Naive thymus-derived CD4-positive, alpha-beta T cell (primary cell): ENCODE data around the gene LTO1. TPM values are rescaled to one million over a fixed set of nuclear protein-coding genes. Genes with fewer than 3 reads are reported as not detected.

Source experiments
- ATAC-seq: fragments of 150-1000 bp; cut with Tn5 transposase; 2 replicates; pipeline ENCODE4 v1.10.0; 2021; ENCODE audit warnings: mild to moderate bottlenecking, moderate library complexity
- CTCF ChIA-PET: fragments of 350-600 bp; sonication (Branson Sonifier 250); formaldehyde crosslinking; loops from one replicate; lab custom pipeline; 2021; ENCODE audit warnings: antibody characterized with exemption; lab: Charles Lee
- POLR2A ChIA-PET: fragments of 350-600 bp; sonication (Branson Sonifier 250); formaldehyde crosslinking; loops from one replicate; lab custom pipeline; 2021; ENCODE audit warnings: antibody characterized with exemption, inconsistent platforms; lab: Charles Lee
- DNase-seq, 9 donors: peaks; one replicate each; pipeline versions ENCODE4 v3.0.0 to v3.0.0-alpha.2; 2020 to 2022; ENCODE audit warnings: mixed read lengths in 1 of 9
- H3K27ac ChIP-seq: one replicate; pipeline ENCODE4 v1.7.0; 2013; ENCODE audit warnings: mild to moderate bottlenecking, low read depth, low read length, moderate library complexity
- H3K27me3 ChIP-seq, 2 donors: one replicate each; pipeline ENCODE4 v1.7.0; 2013; ENCODE audit warnings: low read length in 2 of 2, mild to moderate bottlenecking in 2 of 2, moderate library complexity in 2 of 2; ENCODE audit not compliant: control insufficient read depth in 2 of 2, insufficient read depth in 2 of 2
- H3K36me3 ChIP-seq, 3 experiments: 1 replicate in 2 of 3; 2 replicates in 1 of 3; pipeline ENCODE4 v1.7.0; 2013; ENCODE audit warnings: low read length in 3 of 3, mild to moderate bottlenecking in 3 of 3, moderate library complexity in 1 of 3; ENCODE audit not compliant: insufficient read depth in 3 of 3, control insufficient read depth in 2 of 3
- H3K4me1 ChIP-seq, 2 donors: one replicate each; pipeline ENCODE4 v1.7.0; 2013; ENCODE audit warnings: low read length in 2 of 2, mild to moderate bottlenecking in 2 of 2, moderate library complexity in 1 of 2; ENCODE audit not compliant: control insufficient read depth in 2 of 2, insufficient read depth in 2 of 2
- H3K4me3 ChIP-seq: 2 replicates; pipeline ENCODE4 v1.7.0; 2013; ENCODE audit warnings: mild to moderate bottlenecking, low read length
- H3K9me3 ChIP-seq, 3 experiments: 1 replicate in 2 of 3; 2 replicates in 1 of 3; pipeline ENCODE4 v1.7.0; 2013; ENCODE audit warnings: low read length in 3 of 3; ENCODE audit not compliant: control insufficient read depth in 2 of 3
- H3K27ac Mint-ChIP-seq, 9 donors: one replicate each; pipeline ENCODE4 v1.8.0; 2020 to 2022; ENCODE audit warnings: mixed read lengths in 9 of 9, mild to moderate bottlenecking in 8 of 9, moderate library complexity in 5 of 9, inconsistent platforms in 2 of 9
- H3K27me3 Mint-ChIP-seq, 5 donors: one replicate each; pipeline ENCODE4 v1.8.0; 2021 to 2022; ENCODE audit warnings: mixed read lengths in 5 of 5, mild to moderate bottlenecking in 1 of 5
- H3K36me3 Mint-ChIP-seq, 5 donors: one replicate each; pipeline ENCODE4 v1.8.0; 2020 to 2022; ENCODE audit warnings: mixed read lengths in 5 of 5, mild to moderate bottlenecking in 3 of 5, inconsistent platforms in 1 of 5
- H3K4me1 Mint-ChIP-seq, 7 donors: one replicate each; pipeline ENCODE4 v1.8.0; 2020 to 2022; ENCODE audit warnings: mixed read lengths in 7 of 7, mild to moderate bottlenecking in 3 of 7, inconsistent platforms in 1 of 7
- H3K4me3 Mint-ChIP-seq, 10 donors: one replicate each; pipeline ENCODE4 v1.8.0; 2020 to 2022; ENCODE audit warnings: mild to moderate bottlenecking in 10 of 10, mixed read lengths in 10 of 10, moderate library complexity in 6 of 10, inconsistent platforms in 2 of 10
- H3K9me3 Mint-ChIP-seq, 11 donors: one replicate each; pipeline ENCODE4 v1.8.0; 2020 to 2022; ENCODE audit warnings: mixed read lengths in 11 of 11, mild to moderate bottlenecking in 4 of 11, inconsistent platforms in 1 of 11, moderate library complexity in 1 of 11
- intact Hi-C, 2 donors: fragments of 100-400 bp; cut with micrococcal nuclease; formaldehyde crosslinking; loops; one replicate each; pipeline ENCODE4 v1.15.1; 2023
- polyA plus RNA-seq, 2 donors: library from polyadenylated mRNA; unstranded; fragments of 300-500 nt; fragmentation: Illumina TruSeq; gene quantifications; one replicate each; pipeline ENCODE4 v1.2.3, GENCODE V29; 2021
- total RNA-seq, 6 experiments: library from RNA in 5 of 6; stranded (reverse) in 5 of 6; gene quantifications; 1 replicate in 5 of 6; 2 replicates in 1 of 6; pipeline ENCODE4 v1.2.3 and lab custom pipeline; 2021 to 2026

The LTO1 gene
- total and polyA plus RNA-seq, 7 experiments from 2014 or later: 19.1 to 75.6 (median 33.4) TPM

GRCh38 chr11:69662806-69663205 is 12.3 kb downstream of the LTO1 start:
- H3K36me3 Mint-ChIP-seq: peaks cover 0 to 32% (median 4%) of the 10 kb centered on the region in 5 donors
- ATAC-seq: no peak
- no peak for DNase-seq

GRCh38 chr11:69662021-69662698 is 13.0 kb downstream of the LTO1 start:
- DNase-seq (no peak), ATAC-seq (peak; percentile 60)
- CTCF ChIA-PET: no interaction called here
- H3K4me1 Mint-ChIP-seq: peaks cover 0 to 5% (median 0%) of the 10 kb centered on the region in 7 donors
- Histone ChIP-seq H3K36me3 (peaks cover 0 to 56% (median 1%) of the 10 kb centered on the region in 3 experiments), H3K27ac (no peak overlapping the region), H3K4me1 (no peaks in the 10 kb centered on the region), H3K9me3 (no peaks in the 10 kb centered on the region), H3K27me3 (no peaks in the 10 kb centered on the region), H3K4me3 (no peak overlapping the region)
- H3K9me3 Mint-ChIP-seq: no peaks in the 10 kb centered on the region
- H3K27ac Mint-ChIP-seq: peak overlapping the region in 1 of 9 donors; percentile 40
- no peaks in the 10 kb centered on the region for H3K27me3 Mint-ChIP-seq
- POLR2A ChIA-PET: no interaction called here
- peaks cover 0 to 25% (median 0%) of the 10 kb centered on the region in 5 donors for H3K36me3 Mint-ChIP-seq
- no peak overlapping the region for H3K4me3 Mint-ChIP-seq
- intact Hi-C loops: no loop called here

More at GRCh38 chr11:69662806-69663205, 12.3 kb downstream of the LTO1 start:
- intact Hi-C loops: no loop called here
- Histone ChIP-seq H3K27me3 (no peaks in the 10 kb centered on the region), H3K36me3 (peaks cover 0 to 62% (median 4%) of the 10 kb centered on the region in 3 experiments), H3K4me1 (no peaks in the 10 kb centered on the region), H3K27ac (no peak overlapping the region), H3K4me3 (no peak overlapping the region), H3K9me3 (no peaks in the 10 kb centered on the region)
- H3K9me3 Mint-ChIP-seq: no peaks in the 10 kb centered on the region
- ChIA-PET CTCF (no interaction called here), POLR2A (no interaction called here)
- H3K4me3 Mint-ChIP-seq: no peak overlapping the region
- H3K4me1 Mint-ChIP-seq: peaks cover 0 to 11% (median 0%) of the 10 kb centered on the region in 7 donors
- H3K27ac Mint-ChIP-seq: no peak overlapping the region
- no peaks in the 10 kb centered on the region for H3K27me3 Mint-ChIP-seq

GRCh38 chr11:69661413-69661715 is 13.8 kb downstream of the LTO1 start:
- H3K27me3 Mint-ChIP-seq: no peaks in the 10 kb centered on the region
- H3K4me3 Mint-ChIP-seq: no peak overlapping the region
- peaks cover 0 to 48% (median 0%) of the 10 kb centered on the region in 3 experiments for H3K36me3 ChIP-seq
- H3K4me1 Mint-ChIP-seq: peaks cover 0 to 5% (median 0%) of the 10 kb centered on the region in 7 donors
- CTCF ChIA-PET: no interaction called here
- intact Hi-C loops: no loop called here
- peaks cover 0 to 25% (median 0%) of the 10 kb centered on the region in 5 donors for H3K36me3 Mint-ChIP-seq
- no peaks in the 10 kb centered on the region for H3K9me3 ChIP-seq
- no peak for ATAC-seq
- no peaks in the 10 kb centered on the region for H3K4me1 ChIP-seq
- POLR2A ChIA-PET: no interaction called here
- no peak overlapping the region for H3K4me3 ChIP-seq
- H3K27me3 ChIP-seq: no peaks in the 10 kb centered on the region
- no peaks in the 10 kb centered on the region for H3K9me3 Mint-ChIP-seq
- DNase-seq: no peak
- no peak overlapping the region for H3K27ac Mint-ChIP-seq
- no peak overlapping the region for H3K27ac ChIP-seq

GRCh38 chr11:69660001-69660500 is 15.1 kb downstream of the LTO1 start:
- no peak for ATAC-seq
- Histone ChIP-seq H3K4me3 (no peak overlapping the region), H3K27me3 (no peaks in the 10 kb centered on the region), H3K36me3 (peaks cover 0 to 37% (median 0%) of the 10 kb centered on the region in 3 experiments), H3K4me1 (no peaks in the 10 kb centered on the region), H3K9me3 (no peaks in the 10 kb centered on the region), H3K27ac (no peak overlapping the region)
- no peak for DNase-seq
- H3K27ac Mint-ChIP-seq: no peak overlapping the region
- H3K36me3 Mint-ChIP-seq: peaks cover 0 to 15% (median 0%) of the 10 kb centered on the region in 5 donors
- intact Hi-C loops: no loop called here
- H3K4me3 Mint-ChIP-seq: no peak overlapping the region
- no peaks in the 10 kb centered on the region for H3K9me3 Mint-ChIP-seq
- peaks cover 0 to 4% (median 0%) of the 10 kb centered on the region in 7 donors for H3K4me1 Mint-ChIP-seq
- ChIA-PET POLR2A (no interaction called here), CTCF (interaction anchor here (0.9 kb wide), 1 partner anchor 11 kb away, joined by 3 read pairs; no protein-coding TSS in a partner anchor)
- H3K27me3 Mint-ChIP-seq: no peaks in the 10 kb centered on the region

- H3K27me3 ChIP-seq: no peaks in the 10 kb centered on the region
- no peak overlapping the region for H3K4me3 Mint-ChIP-seq
- no peak overlapping the region for H3K27ac ChIP-seq
- no peaks in the 10 kb centered on the region for H3K9me3 Mint-ChIP-seq
- ATAC-seq: no peak
- CTCF ChIA-PET: interaction anchor here (0.9 kb wide), 1 partner anchor 11 kb away, joined by 3 read pairs; no protein-coding TSS in a partner anchor
- H3K9me3 ChIP-seq: no peaks in the 10 kb centered on the region
- intact Hi-C loops: no loop called here
- H3K27ac Mint-ChIP-seq: no peak overlapping the region
- DNase-seq: no peak
- H3K4me1 Mint-ChIP-seq: peaks cover 0 to 2% (median 0%) of the 10 kb centered on the region in 7 donors
- H3K4me3 ChIP-seq: no peak overlapping the region
- H3K4me1 ChIP-seq: no peaks in the 10 kb centered on the region
- POLR2A ChIA-PET: no interaction called here
- peaks cover 0 to 32% (median 0%) of the 10 kb centered on the region in 3 experiments for H3K36me3 ChIP-seq
- H3K27me3 Mint-ChIP-seq: no peaks in the 10 kb centered on the region
- peaks cover 0 to 10% (median 0%) of the 10 kb centered on the region in 5 donors for H3K36me3 Mint-ChIP-seq
These were observed 15.6 kb downstream of the LTO1 start for GRCh38 chr11:69659591-69659990.

- DNase-seq: no peak
- Histone ChIP-seq H3K27ac (no peak overlapping the region), H3K9me3 (no peaks in the 10 kb centered on the region), H3K4me3 (no peak overlapping the region), H3K36me3 (peaks cover 0 to 25% (median 0%) of the 10 kb centered on the region in 3 experiments), H3K4me1 (no peaks in the 10 kb centered on the region), H3K27me3 (no peaks in the 10 kb centered on the region)
- ChIA-PET CTCF (interaction anchor here (1.0 kb wide), 1 partner anchor 11 kb away, joined by 3 read pairs; no protein-coding TSS in a partner anchor), POLR2A (no interaction called here)
- Mint-ChIP-seq H3K27ac (peak overlapping the region in 1 of 9 donors; percentile 25), H3K9me3 (no peaks in the 10 kb centered on the region), H3K27me3 (no peaks in the 10 kb centered on the region), H3K4me3 (no peak overlapping the region), H3K4me1 (peaks cover 0 to 2% (median 0%) of the 10 kb centered on the region in 7 donors), H3K36me3 (peaks cover 0 to 8% (median 0%) of the 10 kb centered on the region in 5 donors)
- ATAC-seq: no peak
- intact Hi-C loops: no loop called here
These were observed 16.3 kb downstream of the LTO1 start for GRCh38 chr11:69658626-69659450.
